B cell (primary cell): ENCODE results near the gene PRR7. TPM values are rescaled to one million over a fixed set of nuclear protein-coding genes. Genes with fewer than 3 reads are reported as not detected.
A peak's percentile ranks its signal among the peaks of the same experiment; 100 is the strongest.

Experiments
- ATAC-seq: fragments of 200-7000 bp; cut with Tn5 transposase; one replicate; pipeline ENCODE4 v1.10.0; 2021; ENCODE audit warnings: low read depth, mild to moderate bottlenecking, moderate number of reproducible peaks, moderate library complexity
- CTCF ChIA-PET: fragments of 350-600 bp; sonication (Branson Sonifier 250); formaldehyde crosslinking; loops from one replicate; lab custom pipeline; 2021; ENCODE audit warnings: antibody characterized with exemption, inconsistent platforms; lab: Charles Lee
- POLR2A ChIA-PET: fragments of 350-600 bp; sonication (Branson Sonifier 250); formaldehyde crosslinking; loops from one replicate; lab custom pipeline; 2021; ENCODE audit warnings: antibody characterized with exemption; lab: Charles Lee
- DNase-seq: peaks from one replicate; pipeline ENCODE4 v3.0.0; 2013
- H2AFZ ChIP-seq: 2 replicates; pipeline ENCODE4 v1.6.1; 2012; ENCODE audit warnings: mild to moderate bottlenecking, low read depth, low read length; ENCODE audit not compliant: insufficient read depth, poor library complexity, severe bottlenecking
- H3K27ac ChIP-seq, 2 donors: 1 replicate in 1 of 2; 2 replicates in 1 of 2; pipeline ENCODE4 v1.5.1; 2012 to 2013; ENCODE audit warnings: low read length in 2 of 2, mild to moderate bottlenecking in 2 of 2, moderate library complexity in 1 of 2
- H3K27me3 ChIP-seq, 4 experiments: fragments of 200-600 bp in 1 of 4; sonication (generic) in 1 of 4; replicated peaks in 1 of 4; 1 replicate in 2 of 4; 2 replicates in 2 of 4; pipeline versions ENCODE4 v1.6.1 to v1.7.0; 2013 to 2016; ENCODE audit warnings: low read length in 3 of 4, mild to moderate bottlenecking in 2 of 4, mixed read lengths in 1 of 4, moderate library complexity in 1 of 4; ENCODE audit not compliant: insufficient read depth in 4 of 4, control insufficient read depth in 3 of 4; ENCODE audit errors: control extremely low read depth in 1 of 4
- H3K36me3 ChIP-seq, 2 experiments: replicated peaks in 1 of 2; 1 replicate in 1 of 2; 2 replicates in 1 of 2; pipeline versions ENCODE4 v1.6.1 to v1.7.1; 2013; ENCODE audit warnings: low read length in 1 of 2; ENCODE audit not compliant: insufficient read depth in 2 of 2, control insufficient read depth in 1 of 2; ENCODE audit errors: control extremely low read depth in 1 of 2, extremely low read depth in 1 of 2
- H3K4me1 ChIP-seq, 2 donors: fragments of 200-600 bp in 1 of 2; sonication (generic) in 1 of 2; 1 replicate in 1 of 2; 2 replicates in 1 of 2; pipeline versions ENCODE4 v1.5.1 to v1.6.1; 2013 to 2017; ENCODE audit warnings: low read length in 2 of 2; ENCODE audit not compliant: control insufficient read depth in 2 of 2, insufficient read depth in 2 of 2
- H3K4me2 ChIP-seq: replicated peaks from 2 replicates; pipeline ENCODE3; 2012; ENCODE audit warnings: mild to moderate bottlenecking, low read depth, low read length; ENCODE audit not compliant: poor library complexity, severe bottlenecking
- H3K4me3 ChIP-seq, 5 experiments: fragments of 200-600 bp in 1 of 5; sonication (generic) in 1 of 5; 1 replicate in 3 of 5; 2 replicates in 2 of 5; pipeline versions ENCODE4 v1.5.1 to v1.7.0; 2011 to 2016; ENCODE audit warnings: low read length in 4 of 5, mild to moderate bottlenecking in 4 of 5, low read depth in 2 of 5, control low read depth in 1 of 5, moderate library complexity in 1 of 5; ENCODE audit not compliant: insufficient read depth in 1 of 5; ENCODE audit errors: control extremely low read depth in 1 of 5, extremely low read depth in 1 of 5
- H3K79me2 ChIP-seq: fragments of 200-600 bp; sonication (generic); one replicate; pipeline ENCODE4 v1.6.0; 2016; ENCODE audit warnings: low read length; ENCODE audit not compliant: control insufficient read depth, insufficient read depth
- H3K9ac ChIP-seq: fragments of 200-600 bp; sonication (generic); 2 replicates; pipeline ENCODE4 v1.6.1; 2017; ENCODE audit warnings: mild to moderate bottlenecking, low read length, moderate library complexity
- H3K9me3 ChIP-seq, 3 donors: one replicate each; pipeline versions ENCODE4 v1.6.1 to v1.7.1; 2013; ENCODE audit warnings: low read length in 2 of 3; ENCODE audit not compliant: control insufficient read depth in 2 of 3, insufficient read depth in 1 of 3; ENCODE audit errors: control extremely low read depth in 1 of 3
- H4K20me1 ChIP-seq: 2 replicates; pipeline ENCODE4 v1.6.0; 2012; ENCODE audit warnings: mild to moderate bottlenecking, low read length; ENCODE audit not compliant: insufficient read depth, control insufficient read depth, poor library complexity, severe bottlenecking
- H3K27ac Mint-ChIP-seq: one replicate; pipeline ENCODE4 v1.8.0; 2021; ENCODE audit warnings: mixed read lengths
- H3K27me3 Mint-ChIP-seq: one replicate; pipeline ENCODE4 v1.8.0; 2021; ENCODE audit warnings: mixed read lengths
- H3K4me1 Mint-ChIP-seq: one replicate; pipeline ENCODE4 v1.8.0; 2021; ENCODE audit warnings: mixed read lengths
- H3K4me3 Mint-ChIP-seq: one replicate; pipeline ENCODE4 v1.8.0; 2021; ENCODE audit warnings: mixed read lengths
- H3K9me3 Mint-ChIP-seq: one replicate; pipeline ENCODE4 v1.8.0; 2022; ENCODE audit warnings: mixed read lengths; ENCODE audit not compliant: insufficient read depth
- EZH2 ChIP-seq: IDR thresholded peaks from 2 replicates; pipeline ENCODE4 v1.6.1; 2012; ENCODE audit warnings: borderline replicate concordance, low read depth, mild to moderate bottlenecking, moderate library complexity, low read length; ENCODE audit not compliant: insufficient read depth, poor library complexity, severe bottlenecking
- WGBS: methylation state at CpG from one replicate; pipeline ENCODE4 v1.1.5; 2013; ENCODE audit warnings: missing lambda C conversion rate; ENCODE audit not compliant: insufficient coverage; 5-methylcytosine and 5-hydroxymethylcytosine counted together
- intact Hi-C: fragments of 100-400 bp; cut with micrococcal nuclease; formaldehyde crosslinking; loops from one replicate; pipeline ENCODE4 v1.10.0; 2022
- polyA plus RNA-seq: library from polyadenylated mRNA; depleted of rRNA; stranded (reverse); fragments of >200 nt; gene quantifications from 2 replicates; pipeline ENCODE4 v1.2.3, GENCODE V29; 2012
- total RNA-seq, 2 donors: library from RNA; stranded (reverse); fragments of 120-200 nt in 1 of 2; gene quantifications; 1 replicate in 1 of 2; 2 replicates in 1 of 2; pipeline versions ENCODE4 v1.2.3 to v1.2.4, GENCODE V29; 2013 to 2022
- TF ChIP-seq, protein P1 (sequence below): fragments of 200-600 bp; IDR thresholded peaks from one replicate; pipeline ENCODE4 v1.8.0; 2022; ENCODE audit warnings: antibody characterized with exemption, mild to moderate bottlenecking

PRR7 gene
- total and polyA plus RNA-seq, 2 donors (not counting 1 experiment from before 2014, with no cell fraction given) = 4.8 to 84.4 TPM

DNA sequence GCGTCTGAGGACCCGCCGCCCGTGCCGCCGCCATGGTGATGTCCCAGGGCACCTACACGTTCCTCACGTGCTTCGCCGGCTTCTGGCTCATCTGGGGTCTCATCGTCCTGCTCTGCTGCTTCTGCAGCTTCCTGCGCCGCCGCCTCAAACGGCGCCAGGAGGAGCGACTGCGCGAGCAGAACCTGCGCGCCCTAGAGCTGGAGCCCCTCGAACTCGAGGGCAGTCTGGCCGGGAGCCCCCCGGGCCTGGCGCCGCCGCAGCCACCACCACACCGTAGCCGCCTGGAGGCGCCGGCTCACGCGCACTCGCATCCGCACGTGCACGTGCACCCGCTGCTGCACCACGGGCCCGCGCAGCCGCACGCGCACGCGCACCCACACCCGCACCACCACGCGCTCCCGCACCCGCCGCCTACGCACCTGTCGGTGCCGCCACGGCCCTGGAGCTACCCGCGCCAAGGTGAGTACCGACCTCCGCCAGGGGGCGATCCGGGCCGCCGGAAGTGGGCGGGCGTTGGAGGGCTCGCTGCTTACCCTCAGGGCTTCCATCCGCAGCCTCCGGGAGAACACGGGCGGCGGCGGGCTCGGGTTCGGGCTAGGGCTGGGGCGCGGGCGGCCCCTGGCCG is 8.5 kb downstream of the PRR7 start:
- H3K36me3 ChIP-seq = no peaks in the 10 kb centered on the region
- ChIA-PET POLR2A (interaction anchor here (0.5 to 6.7 kb wide), 13 partner anchors 8 to 115 kb away, joined by 3 to 87 read pairs (median 5); partner anchors contain the start of genes DOK3, GRK6, LMAN2 and PFN3), CTCF (interaction anchor here (0.6 to 21.3 kb wide), 29 partner anchors 10 to 153 kb away, joined by 3 to 628 read pairs (median 5); partner anchors contain the start of genes DDX41, DOK3, F12 and GRK6)
- H3K27ac Mint-ChIP-seq = peak overlapping the region; percentile 80
- WGBS = under 1% methylated on average over 80 of the region's 80 CpGs
- no peaks in the 10 kb centered on the region for H3K27me3 Mint-ChIP-seq
- H3K27ac ChIP-seq = peak overlapping the region; percentile 88 to 97
- H3K4me2 ChIP-seq = peak overlapping the region; percentile 99
- H2AFZ ChIP-seq = peak overlapping the region; percentile 50
- peaks cover 0 to 4% (median 0%) of the 10 kb centered on the region in 3 donors for H3K9me3 ChIP-seq
- H3K9me3 Mint-ChIP-seq = no peaks in the 10 kb centered on the region
- peaks cover 27% of the 10 kb centered on the region for H3K4me1 Mint-ChIP-seq
- peak overlapping the region; percentile 87 for H3K9ac ChIP-seq
- no peak for TF ChIP-seq EZH2
- TF ChIP-seq, protein P1, sequence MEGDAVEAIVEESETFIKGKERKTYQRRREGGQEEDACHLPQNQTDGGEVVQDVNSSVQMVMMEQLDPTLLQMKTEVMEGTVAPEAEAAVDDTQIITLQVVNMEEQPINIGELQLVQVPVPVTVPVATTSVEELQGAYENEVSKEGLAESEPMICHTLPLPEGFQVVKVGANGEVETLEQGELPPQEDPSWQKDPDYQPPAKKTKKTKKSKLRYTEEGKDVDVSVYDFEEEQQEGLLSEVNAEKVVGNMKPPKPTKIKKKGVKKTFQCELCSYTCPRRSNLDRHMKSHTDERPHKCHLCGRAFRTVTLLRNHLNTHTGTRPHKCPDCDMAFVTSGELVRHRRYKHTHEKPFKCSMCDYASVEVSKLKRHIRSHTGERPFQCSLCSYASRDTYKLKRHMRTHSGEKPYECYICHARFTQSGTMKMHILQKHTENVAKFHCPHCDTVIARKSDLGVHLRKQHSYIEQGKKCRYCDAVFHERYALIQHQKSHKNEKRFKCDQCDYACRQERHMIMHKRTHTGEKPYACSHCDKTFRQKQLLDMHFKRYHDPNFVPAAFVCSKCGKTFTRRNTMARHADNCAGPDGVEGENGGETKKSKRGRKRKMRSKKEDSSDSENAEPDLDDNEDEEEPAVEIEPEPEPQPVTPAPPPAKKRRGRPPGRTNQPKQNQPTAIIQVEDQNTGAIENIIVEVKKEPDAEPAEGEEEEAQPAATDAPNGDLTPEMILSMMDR = peak; percentile 81
- ATAC-seq = peak; percentile 55
- peaks cover 0 to 2% (median 0%) of the 10 kb centered on the region in 4 experiments for H3K27me3 ChIP-seq
- peaks cover 30% of the 10 kb centered on the region for H4K20me1 ChIP-seq
- peak overlapping the region; percentile 9 to 91 (median 74) for H3K4me3 ChIP-seq
- peak; percentile 96 for DNase-seq
- peaks cover 21% of the 10 kb centered on the region for H3K79me2 ChIP-seq
- intact Hi-C loops = loop anchor here (1.0 to 2.0 kb wide), 2 partner anchors 42 to 56 kb away; partner anchors contain the start of gene PDLIM7
- H3K4me3 Mint-ChIP-seq = peak overlapping the region; percentile 93
- H3K4me1 ChIP-seq = peaks cover 17 to 31% of the 10 kb centered on the region in 2 donors
